GM18517 (cell line): ENCODE data around the gene TRIP13.

Experiments
- ATAC-seq: cut with Tn5 transposase; IDR thresholded peaks from one replicate; pipeline ENCODE4 v1.9.1; 2021; ENCODE audit warnings: mild to moderate bottlenecking, moderate library complexity; ENCODE audit not compliant: unreplicated experiment

TRIP13 gene

DNA sequence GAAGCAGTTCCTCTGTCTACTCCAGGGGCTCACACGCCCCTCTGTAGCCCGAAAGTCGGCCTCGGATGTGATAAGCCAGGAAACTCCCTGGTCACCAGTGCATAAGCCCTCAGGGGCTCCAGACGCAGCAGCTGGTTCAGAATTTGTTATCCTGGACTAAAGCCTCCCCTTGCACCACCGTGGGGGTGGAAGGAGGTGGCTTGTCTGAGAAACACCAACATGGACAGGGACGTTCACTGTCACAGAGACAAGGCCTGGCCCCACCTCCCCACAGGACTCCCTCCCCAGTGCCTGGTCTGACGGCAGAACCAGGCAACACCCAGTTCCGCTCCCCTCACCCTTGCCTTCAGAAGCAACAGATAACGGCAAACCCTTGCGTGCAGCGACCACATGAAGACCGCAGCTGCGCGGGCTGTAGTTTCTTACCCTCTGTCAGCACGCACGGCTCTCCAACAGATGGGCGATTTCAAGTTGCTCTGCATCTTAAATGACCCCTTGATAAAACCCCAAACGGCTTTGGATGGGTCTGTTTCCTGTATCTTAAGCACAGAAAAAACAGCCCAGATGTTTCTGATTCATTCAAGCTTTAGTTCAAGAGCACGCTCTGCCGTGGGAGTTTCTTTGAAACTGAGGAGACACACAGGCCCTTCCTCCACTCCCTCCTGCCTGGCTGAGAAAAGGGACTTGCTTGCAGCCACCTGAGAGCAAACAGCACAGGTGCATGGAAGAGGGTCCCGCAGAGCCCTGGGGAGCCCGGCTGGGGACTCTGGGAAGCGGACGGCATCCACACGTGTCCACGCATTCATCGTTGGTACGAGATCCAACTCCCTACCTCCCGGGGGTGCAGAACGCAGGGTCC is 71.2 kb downstream of the TRIP13 start:
- peak; percentile 79 for ATAC-seq

DNA sequence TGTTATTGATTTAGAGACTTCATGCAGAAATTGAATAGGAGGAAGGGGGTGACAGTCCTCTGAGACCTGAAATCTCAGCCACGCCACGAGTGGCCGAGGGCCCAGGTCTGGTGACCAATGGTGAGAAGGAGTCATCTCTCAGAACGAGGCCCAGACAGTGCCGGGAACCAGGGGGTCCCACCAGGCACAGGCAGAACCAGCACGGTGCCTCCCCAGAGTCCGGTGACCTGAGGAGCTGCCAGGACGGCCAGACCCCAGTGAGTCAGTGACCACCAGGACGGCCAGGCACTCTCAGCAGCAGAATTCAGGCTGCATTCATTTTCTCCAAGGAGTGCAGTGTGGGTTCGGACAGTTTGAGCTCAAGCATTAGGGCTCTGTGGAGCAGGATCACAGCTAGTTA is 72.1 kb downstream of the TRIP13 start:
- no peak for ATAC-seq

DNA sequence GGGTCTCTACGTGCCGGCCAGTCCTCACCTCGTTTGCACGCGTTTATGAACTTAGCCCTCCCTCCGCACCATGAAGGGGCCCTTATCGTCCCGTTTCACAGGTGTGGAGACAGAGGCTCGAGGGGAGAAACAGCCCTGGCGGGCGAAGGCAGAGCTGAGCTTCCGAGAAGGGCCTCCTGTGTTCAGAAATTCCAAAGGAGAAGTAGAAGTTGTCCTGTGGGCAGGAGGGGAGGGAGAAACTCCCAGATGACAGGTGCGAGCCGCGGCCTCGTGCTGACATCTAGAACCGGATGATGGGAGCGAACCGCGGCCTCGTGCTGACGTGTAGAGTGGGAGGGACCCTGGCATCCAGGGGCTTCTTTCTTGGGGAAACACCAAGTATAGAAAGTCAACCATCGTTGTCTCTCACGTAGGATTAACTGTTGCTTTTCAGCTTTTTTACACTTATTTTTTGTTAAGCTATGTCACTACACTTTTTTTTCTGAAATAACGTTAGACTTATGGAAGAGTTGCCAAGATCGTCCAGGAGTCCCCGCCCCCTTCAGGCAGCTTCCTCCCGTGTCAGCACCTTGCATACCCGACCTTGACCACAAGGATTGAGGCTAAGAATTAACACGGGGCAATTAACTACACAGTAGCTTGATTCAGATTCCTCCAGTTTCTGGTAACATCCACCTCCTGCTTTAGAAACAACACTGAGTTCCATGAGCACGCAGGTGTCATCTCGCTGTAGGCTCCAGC is 73.1 kb downstream of the TRIP13 start:
- ATAC-seq: no peak

DNA sequence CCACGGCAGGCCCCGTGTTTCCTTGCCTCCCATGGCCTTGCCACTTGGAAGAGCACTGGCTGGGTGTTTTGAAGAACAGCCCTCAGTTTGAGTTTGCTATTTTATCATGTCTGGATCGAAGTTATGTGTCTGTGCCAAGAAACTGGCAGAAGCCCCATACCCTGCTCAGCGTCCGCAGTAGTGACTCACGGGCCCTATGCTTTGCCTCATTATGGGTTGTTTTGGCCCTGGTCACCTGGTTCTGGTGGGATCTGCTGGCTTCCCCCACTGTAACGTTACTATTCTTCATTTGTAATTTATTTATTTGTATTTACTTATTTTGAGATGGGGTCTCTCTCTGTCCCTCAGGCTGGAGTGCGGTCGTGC is 73.6 kb downstream of the TRIP13 start:
- ATAC-seq: no peak

DNA sequence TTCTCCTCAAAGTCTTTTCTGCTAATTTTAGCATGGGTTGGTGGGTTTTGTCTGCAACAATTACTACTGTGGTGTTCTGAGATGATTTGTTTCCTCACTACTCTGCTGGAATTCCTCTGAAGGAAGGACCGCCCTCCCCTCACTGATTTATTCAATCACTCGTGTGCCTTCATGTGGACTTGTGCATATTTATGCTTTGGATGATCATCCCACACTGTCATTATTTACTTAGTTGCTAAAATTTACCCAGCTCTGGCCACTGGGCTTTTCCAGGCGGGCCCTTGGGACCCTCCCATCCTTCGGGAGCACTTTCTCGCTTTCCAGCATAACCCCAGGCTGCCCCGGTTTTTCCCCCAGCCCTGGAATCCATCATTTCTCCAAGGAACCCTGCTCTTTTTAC is 74.3 kb downstream of the TRIP13 start:
- ATAC-seq: no peak
